ENCODE results near the gene TLE1.

DNA sequence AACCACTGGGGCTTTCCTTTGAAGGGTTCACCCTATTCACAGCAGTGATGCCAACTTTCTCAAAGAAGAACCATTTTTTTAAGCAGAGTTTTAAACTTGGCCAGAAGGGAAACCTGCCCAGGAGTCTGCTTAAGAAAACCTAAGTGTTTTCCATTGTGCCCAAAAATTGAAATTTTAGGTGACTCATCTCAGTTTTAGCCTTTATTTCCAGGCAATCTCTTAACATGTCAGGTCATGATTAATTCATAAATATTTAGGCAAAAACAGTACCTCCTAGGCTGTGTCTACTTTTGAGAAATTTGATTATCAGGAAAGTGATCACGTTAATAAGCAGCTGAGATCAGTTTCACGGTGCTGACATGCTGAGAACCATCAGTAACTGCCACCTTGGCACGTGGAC, 61.9 kb downstream of the TLE1 start:
- TF ChIP-seq ADNP (tag; IDR thresholded peaks at IDR 0.05) = no peak
- TF ChIP-seq ZNF449 (CRISPR knock-in tag; IDR thresholded peaks at IDR 0.05) = no peak
- TF ChIP-seq XRCC4 (IDR thresholded peaks at IDR 0.05; ENCODE audit: extremely low read depth, insufficient read depth, insufficient read length) = no peak
- TF ChIP-seq SMAD3 (CRISPR knock-in tag; conservative IDR thresholded peaks at IDR 0.05) = no peak
- TF ChIP-seq MAFK (IDR thresholded peaks at IDR 0.05; ENCODE audit: low read length) = no peak
